HG03066 (cell line): ENCODE results near the gene LCN12.

ENCODE experiments used
- ATAC-seq: cut with Tn5 transposase; IDR thresholded peaks from one replicate; pipeline ENCODE4 v1.9.1; 2021; ENCODE audit warnings: low read depth; ENCODE audit not compliant: unreplicated experiment

Gene LCN12

DNA sequence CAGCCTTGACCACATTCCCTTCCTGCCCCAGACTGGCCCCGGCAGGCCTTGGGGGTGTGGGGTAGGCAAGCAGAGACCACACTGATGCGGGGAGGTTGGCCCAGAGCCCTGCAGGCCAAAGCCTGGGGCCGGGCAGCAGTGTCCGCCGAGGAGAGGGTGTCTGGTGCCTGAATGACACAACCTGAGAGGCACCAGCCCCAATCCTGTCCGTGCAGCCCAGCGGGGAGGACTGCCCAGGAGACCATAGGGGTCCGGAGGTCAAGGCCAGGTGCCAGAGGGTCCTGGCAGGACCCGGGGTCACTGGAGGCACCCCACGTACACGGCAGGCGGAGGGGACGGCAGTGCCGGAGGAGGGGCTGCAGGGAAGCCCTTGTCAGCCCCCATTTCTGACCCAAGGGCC, 19.7 kb downstream of the LCN12 start:
- ATAC-seq: no peak

DNA sequence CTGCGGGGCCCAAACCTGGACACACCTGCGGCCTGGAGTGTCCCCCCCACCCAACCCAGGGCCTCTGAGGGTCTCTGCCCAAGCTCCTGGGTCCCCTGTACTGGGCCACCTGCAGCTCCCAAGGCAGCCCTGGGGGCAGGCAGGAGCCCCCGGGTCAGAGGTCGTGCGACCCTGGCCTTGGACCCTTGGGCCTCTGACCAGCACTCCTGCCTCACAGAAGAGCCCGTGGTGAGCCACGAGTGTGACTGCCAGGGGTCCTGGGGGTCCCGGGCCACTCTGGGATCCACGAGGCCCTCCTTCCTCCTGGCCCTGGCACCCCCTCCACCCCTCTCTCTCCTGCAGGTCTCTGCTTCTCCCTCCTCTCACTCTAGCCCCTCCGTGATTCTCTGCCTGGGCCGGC, 20.3 kb downstream of the LCN12 start:
- ATAC-seq: no peak

DNA sequence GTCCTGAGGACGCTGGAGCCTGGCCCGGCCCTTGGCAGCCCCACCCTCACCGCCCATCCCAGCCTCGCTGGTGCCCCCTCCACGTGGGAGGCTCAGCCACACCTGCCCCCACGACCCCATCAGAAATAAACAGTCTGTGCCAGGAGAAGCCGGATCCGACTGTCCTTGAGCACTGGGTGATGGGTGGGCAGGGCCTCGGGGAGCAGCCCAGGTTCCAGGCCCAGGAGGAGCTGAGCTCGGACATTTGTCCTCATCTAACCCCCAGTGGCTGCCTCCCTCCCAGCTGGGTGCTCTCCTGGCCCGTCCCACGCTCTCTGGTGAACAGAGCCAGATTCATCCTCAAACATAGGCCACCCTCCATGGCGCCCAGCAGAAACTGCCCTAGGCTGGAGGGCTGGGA, 20.7 kb downstream of the LCN12 start:
- no peak for ATAC-seq

DNA sequence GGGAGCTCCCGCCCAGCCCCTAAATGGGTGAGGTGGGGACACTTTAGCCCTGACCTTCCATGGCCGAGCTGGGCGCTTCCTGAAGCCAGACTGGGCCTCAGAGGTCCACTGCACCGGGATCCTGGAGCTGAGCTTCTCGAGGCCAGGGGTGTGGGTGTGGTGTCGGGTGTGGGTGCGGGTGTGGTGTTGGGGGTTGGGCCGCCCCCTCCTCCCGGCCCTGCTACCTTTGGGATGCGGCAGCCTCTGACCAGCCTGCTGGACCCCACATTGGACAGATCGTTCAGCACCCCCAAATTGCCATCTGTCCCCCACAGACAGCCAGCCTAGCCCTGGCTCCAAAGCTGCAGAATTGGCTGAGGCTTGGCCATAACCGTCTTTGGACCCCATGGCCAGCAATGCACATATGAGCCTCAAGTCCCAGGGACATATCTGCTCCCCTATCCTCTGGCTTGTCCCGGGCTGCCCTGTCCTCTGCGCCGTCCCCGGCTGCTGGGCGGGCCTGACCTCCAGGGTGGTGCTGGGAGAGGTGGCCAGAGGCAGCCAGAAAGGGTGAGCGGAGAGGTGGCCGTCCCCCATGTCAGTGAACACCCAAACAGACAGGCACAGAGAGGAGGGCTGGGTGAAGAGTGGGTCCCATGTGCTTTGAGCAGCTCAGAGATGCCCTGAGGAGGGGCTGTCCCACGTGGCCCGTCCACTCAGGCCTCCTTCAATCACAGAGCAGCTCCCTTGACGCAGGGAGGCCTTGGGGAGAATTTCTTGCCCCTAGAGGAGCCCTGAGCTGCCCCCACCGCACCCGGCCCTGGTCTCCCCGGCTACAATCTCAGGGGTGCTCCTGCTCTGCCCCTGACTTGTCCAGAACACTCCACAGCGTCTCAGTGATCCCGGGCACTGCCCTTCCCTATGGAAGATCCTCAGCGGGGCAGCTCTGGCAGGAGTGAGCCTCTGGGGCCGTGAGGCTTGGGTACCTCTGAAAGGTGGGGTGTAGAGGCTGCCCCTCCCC, 21.8 kb downstream of the LCN12 start:
- no peak for ATAC-seq

DNA sequence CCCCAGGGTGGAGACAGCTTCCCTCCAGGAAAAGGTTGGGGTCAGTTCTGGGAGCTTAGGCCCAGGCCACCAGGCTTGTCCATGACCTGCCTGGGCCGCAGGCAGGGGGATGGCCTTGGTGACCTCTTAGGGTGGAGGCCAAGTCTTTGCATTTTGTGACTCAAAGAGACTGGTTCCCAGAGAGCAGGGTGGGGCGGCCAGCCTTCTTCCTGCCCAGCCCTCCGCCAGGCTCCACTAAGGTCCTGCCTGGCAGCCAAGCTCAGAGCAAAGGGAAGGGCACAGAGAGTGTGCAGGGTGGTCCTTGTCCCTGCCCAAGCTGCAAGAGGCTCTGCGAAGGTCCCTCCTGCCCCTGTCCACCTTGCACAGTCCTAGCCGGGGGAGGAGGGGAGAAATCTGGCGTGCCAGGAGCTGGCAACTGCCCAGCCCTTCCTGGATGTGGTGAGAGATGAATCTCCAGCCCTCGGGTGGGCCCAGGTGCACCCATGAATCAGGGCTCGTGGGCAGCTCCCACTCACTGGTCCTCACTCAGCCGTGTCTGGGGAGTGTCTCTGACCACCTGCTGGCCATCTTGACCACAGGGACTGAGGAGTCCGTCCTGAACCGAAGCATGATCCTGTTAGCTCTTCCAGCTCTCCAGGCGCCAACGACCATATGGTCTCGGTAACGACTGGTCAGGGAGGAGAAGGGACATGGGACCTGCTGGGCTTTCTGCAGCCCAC, 22.9 kb downstream of the LCN12 start:
- no peak for ATAC-seq

DNA sequence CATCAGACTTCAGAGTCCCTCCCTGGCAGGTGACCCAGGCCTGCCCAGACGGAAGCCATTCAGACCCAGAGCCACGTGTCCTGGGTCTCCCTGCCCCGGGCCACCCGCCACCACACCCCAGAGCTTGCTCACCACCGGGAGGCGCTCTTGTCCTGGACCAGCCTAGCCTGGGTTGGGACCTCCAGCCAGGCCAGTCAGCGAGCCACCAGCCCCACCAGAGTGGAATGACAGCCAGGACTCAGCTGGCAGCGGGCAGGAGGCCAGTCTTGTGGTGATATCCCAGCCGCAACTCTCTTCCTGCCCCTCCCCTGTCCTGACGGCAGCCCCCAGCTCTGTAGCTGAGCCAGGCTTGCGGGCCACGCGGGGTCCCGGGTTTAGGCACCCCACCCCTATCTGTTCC, 23.6 kb downstream of the LCN12 start:
- ATAC-seq: no peak

DNA sequence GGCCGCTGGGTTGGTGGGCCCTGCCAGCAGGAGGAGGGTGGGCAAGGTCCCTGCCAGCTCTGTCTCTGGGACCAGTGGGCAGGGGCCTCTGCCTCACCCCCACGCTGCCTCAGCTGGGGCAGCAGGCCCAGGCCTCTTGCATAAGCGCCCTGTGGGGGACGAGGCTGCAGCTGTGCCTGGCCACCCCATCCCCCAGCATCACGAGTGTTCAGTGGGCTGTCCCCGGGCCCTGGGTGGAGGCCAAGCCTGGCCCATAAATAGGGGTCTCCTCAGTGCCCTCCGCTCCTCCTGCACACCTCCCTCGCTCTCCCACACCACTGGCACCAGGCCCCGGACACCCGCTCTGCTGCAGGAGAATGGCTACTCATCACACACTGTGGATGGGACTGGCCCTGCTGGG, 25.1 kb downstream of the LCN12 start, which contains the start of gene PTGDS:
TSS of gene PTGDS (plus strand) at position 282 of the 400 bp plus-strand sequence. CDS start at position 357, 75 bp downstream.
- no peak for ATAC-seq

DNA sequence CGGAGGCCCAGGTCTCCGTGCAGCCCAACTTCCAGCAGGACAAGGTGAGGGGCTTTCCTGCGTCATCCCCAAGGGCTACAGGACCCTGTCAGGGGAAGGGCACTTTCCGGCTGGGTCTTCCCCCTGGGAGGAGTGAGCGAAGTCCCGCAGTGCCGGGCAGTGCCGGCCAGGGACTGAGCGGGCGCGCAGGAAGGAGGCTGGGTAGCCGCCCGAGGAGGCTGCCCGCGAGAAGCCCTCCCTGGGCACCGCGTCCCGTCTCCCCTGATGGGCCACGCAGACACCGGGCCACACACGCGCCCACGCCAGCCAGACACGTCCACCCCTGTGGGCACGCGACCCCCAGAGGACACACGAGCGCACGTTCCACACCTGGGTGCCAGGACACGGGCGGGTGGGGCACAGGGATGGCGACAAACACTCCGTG, 25.6 kb downstream of the LCN12 start:
- ATAC-seq: no peak

DNA sequence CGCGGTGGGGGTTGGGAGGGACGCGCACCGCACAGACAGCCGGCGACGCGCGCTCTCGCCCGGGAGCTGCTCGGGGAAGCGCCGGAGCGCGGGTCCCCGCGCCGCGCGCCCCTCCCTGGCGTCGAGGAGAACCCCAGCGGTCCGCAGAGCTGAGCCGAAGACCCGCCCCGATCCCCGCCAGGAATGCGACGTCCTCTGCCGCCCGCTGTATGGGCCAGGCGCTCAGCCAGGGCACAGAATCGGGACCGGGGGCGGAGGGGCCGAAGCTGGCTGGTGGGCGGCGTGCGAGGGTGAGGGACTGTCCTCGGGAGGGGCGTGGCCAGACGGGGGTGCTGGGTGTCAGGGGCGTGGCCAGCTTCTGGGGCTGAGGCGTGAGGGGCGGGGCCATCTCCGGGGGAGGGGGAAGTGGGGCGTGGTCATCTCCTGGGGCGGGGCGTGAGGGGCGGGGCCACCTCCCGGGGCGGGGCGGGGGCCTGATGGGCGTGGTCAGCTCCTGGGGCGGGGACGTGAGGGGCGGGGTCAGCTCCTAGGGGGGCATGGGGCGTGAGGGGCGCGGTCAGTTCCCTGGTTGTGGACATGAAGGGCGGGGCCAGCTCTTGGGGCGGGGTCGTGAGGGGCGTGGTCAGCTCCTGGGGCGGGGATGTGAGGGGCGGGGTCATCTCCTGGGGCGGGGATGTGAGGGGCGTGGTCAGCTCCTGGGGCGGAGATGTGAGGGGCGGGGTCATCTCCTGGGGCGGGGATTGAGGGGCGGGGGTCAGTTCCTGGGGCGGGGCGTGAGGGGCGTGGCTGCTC, 26.2 kb downstream of the LCN12 start:
- ATAC-seq: no peak

DNA sequence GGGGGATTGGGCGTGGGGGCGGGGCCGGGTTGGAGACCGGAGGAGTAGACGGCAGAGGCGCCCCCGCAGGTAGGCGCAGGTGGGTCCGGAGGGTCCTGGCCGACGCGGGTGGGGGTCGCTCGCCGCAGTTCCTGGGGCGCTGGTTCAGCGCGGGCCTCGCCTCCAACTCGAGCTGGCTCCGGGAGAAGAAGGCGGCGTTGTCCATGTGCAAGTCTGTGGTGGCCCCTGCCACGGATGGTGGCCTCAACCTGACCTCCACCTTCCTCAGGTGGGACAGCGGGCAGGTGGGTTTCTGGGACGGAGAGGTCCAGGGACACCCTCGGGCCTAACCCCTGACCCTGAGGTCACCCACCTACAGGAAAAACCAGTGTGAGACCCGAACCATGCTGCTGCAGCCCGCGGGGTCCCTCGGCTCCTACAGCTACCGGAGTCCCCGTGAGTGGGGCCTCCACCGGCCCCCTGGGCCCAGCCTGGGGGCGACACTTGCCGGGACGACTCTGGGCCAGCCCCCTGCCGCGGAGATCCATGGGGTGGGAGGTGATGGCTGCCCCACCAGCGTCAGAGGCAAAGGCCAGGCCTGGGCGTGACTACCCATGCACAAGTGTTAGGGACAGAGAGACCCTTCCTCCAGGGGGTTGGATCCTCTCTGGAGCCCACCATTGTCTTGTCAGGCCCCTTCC, 26.9 kb downstream of the LCN12 start:
- ATAC-seq: no peak

DNA sequence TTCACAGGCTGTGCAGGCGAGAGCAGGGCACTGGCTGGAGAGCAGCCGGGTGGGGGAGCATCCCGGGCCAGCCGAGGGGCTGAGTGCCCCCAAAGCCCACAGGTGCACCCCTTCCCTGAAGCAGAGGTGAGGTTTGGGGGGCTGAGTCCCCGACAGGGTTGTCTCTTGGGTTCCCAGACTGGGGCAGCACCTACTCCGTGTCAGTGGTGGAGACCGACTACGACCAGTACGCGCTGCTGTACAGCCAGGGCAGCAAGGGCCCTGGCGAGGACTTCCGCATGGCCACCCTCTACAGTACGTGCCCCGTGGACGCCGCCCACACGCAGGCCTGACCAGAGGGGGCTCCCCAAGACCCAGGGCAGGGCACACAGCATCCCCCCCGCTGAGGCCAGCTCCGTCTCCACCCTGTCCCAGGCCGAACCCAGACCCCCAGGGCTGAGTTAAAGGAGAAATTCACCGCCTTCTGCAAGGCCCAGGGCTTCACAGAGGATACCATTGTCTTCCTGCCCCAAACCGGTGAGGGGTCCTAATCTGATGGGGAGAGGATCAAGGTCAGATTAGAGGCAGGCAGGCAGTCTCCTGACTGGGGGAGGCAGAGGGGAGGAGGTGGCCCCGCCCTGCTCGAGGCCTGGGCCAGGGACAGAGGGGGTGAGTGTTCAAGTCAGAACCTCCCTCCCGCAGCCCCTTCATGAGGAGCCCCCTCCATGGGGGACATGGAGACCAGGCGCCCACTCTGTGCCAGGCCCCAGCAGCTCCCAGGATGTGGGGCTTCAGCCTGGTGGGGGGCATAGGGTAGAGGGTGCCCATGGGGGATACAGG, 27.9 kb downstream of the LCN12 start:
- ATAC-seq: no peak

DNA sequence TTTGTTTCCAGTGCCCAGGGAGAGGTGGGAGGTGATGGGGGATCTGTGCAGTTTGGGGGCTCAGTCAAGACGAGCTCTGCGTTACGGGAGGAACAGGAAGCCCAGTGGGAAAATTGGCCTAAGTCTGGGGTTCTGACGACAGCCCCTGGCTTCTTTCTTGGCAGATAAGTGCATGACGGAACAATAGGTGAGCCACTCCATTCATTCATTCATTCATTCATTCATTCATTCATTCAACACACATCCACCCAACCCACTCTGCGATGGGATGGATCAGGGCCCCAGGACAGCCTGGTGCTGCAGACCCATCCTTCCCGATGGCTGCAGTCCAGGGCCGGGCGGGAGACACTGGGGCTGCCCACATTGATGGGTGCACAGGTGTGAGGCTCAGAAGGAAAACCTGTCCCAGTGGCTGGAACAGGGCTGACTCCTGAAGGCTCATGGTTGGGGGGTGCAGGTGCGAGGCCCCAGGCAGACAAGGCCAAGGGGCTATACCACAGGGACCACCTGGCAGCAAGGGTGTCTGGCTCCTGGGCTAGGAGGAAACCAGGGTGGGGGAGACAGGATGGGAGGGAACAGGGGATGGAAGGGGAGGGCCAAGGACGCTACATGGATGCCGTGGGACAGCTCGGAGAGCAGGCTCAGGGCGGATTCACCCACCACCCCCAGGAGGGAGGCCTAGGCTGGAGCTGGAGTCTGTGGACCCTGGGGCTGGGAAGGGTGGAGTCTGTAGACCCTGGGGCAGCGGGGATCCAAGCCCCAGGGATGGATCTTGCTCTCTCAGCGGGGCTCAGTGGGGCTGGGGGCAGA, 28.8 kb downstream of the LCN12 start:
- no peak for ATAC-seq

DNA sequence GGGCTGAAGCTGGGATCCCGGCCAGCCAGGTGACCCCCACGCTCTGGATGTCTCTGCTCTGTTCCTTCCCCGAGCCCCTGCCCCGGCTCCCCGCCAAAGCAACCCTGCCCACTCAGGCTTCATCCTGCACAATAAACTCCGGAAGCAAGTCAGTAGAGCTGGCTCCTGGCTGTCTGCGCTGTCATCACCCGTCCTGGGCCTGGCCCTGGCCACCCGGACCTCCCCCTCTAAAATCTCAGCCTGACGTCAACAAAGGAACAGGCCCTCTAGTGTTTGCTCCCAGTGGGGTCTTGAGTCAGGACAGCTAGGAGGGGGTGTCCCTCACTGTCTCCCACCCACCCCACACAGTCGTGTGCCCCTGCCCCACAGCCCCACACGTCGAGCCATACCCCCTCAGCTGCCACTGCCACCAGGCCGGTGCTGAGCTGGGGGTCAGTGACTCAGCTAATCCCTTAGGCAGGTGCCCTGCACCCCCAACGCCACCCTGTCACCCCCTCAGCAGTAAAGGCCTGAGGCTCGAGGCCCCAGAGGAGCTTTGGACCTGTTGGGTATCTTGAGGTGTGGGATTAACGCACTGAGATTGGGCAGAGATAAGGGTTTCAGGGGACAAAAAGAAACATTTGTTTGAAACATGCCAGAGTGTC, 29.6 kb downstream of the LCN12 start:
- ATAC-seq: no peak

DNA sequence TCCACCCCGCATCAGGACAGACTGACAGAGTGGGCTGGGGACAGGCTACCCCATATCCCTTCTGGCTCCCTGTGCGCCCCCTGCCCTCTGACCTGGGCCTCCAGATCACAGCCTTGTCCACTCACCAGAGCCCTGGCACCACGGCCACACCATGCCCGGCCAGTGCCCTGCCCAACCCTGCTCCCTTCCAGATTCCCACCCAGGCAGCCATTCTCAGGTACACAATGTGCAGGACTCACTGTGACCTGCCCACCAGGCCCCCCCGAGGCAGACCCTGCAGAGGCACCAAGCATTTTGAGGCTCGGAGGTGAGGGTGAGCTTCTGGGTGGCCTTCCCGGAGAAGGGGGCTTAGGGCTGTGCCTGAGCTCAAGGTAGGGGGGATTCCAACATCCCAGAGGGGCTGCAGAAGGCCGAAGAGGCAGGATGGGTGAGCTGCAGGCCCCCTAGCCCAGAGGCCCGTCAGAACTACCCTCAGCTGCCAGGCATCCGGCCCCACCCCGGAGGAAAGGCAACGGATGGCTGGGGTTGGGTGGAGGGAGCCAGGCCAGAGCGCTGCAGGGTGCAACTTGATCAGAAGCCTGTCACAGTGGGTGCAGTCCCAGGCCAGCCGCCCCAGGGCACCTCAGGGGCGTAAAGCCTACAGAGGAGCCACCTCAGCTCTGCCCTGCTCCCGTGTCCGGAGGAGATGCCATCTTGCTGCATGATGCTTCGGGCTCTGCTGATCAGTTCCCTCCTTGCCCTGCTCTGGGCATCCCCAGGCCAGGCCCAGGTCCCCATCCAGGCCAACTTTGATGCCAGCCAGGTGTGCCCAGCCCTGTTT, 30.4 kb downstream of the LCN12 start, which contains the start of gene LCNL1:
TSS of gene LCNL1 (plus strand) at position 762 of the 820 bp plus-strand sequence. CDS start 594 bp downstream, outside the sequence.
- ATAC-seq: no peak

DNA sequence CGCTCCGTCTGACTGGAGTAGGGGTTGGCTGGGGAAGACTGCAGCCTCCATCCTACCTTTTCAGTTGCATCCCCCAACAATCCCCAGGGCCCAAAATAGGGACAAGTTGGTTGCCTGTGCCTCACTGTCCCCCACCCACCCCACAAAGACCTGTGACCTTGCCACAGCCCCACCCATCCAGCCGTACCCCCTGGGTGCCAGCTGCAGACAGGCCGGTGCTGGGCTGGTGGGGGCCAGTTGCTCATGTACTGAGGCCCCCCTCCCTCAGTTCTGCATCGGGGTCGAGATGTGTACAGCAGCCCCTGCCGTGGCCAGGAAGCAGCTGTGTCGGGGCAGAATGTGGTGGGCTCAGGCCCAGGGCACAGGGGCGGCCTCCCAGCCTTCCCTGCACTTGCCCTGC, 31.1 kb downstream of the LCN12 start:
- no peak for ATAC-seq

DNA sequence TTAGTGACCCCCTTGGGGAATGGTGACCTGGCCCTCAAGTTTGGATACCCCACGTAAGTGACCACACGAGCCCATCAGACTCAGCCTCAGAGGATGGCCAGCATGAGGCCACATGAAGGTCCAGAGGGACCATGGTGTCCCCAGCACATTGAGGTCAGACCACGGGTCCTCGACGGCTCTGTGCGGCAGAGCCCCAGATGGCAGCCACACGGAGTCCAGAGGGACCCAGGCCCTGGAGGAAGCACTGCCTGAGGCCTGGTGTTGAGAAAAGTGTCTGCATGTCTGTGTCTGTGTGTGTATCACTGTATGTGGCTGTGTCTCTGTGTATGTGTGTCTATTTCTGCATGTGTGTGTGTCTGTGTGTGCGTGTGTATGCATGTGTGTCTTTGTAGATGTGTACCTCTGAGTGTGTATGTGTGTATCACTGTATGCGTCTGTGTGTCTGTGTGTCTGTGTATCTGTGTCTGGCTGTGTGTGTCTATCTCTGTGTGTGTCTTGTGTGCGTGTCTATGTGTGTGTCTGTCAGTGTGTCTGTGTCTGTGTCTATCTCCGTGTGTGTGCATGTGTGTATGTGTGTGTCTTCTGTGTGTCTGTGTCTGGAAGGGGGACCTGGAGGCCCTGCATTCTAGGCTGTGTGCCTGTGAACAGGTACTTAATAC, 31.7 kb downstream of the LCN12 start:
- ATAC-seq: no peak
